MG63 (cell line): ENCODE measurements around the gene NPBWR2. TPM values are rescaled to one million over a fixed set of nuclear protein-coding genes. Genes with fewer than 3 reads are reported as not detected.
A peak's percentile ranks its signal among the peaks of the same experiment; 100 is the strongest.

Experiments used
- DNase-seq: peaks from one replicate; pipeline ENCODE4 v3.0.0-alpha.2; 2020
- H3K27me3 ChIP-seq: fragments of 250-450 bp; sonication (Bioruptor Pico); 2 replicates; pipeline ENCODE4 v1.5.1; 2020; ENCODE audit warnings: mild to moderate bottlenecking, moderate library complexity
- H3K36me3 ChIP-seq: fragments of 250-450 bp; sonication (Bioruptor Pico); 2 replicates; pipeline ENCODE4 v1.5.1; 2020; ENCODE audit warnings: mild to moderate bottlenecking, moderate library complexity
- H3K4me3 ChIP-seq: fragments of 250-450 bp; sonication (Bioruptor Pico); 2 replicates; pipeline ENCODE4 v1.5.1; 2020; ENCODE audit warnings: mild to moderate bottlenecking, moderate library complexity
- H3K9me3 ChIP-seq: fragments of 250-450 bp; sonication (Bioruptor Pico); 2 replicates; pipeline ENCODE4 v1.5.1; 2020; ENCODE audit warnings: mild to moderate bottlenecking, moderate library complexity
- total RNA-seq: library from RNA; depleted of rRNA; stranded (reverse); fragments of >200 nt; shearing (Covaris generic); gene quantifications from 2 replicates; pipeline ENCODE4 v1.2.3, GENCODE V29; 2014; ENCODE audit warnings: low replicate concordance

Gene NPBWR2
- total RNA-seq, 1 experiment from 2014 or later = not detected

DNA sequence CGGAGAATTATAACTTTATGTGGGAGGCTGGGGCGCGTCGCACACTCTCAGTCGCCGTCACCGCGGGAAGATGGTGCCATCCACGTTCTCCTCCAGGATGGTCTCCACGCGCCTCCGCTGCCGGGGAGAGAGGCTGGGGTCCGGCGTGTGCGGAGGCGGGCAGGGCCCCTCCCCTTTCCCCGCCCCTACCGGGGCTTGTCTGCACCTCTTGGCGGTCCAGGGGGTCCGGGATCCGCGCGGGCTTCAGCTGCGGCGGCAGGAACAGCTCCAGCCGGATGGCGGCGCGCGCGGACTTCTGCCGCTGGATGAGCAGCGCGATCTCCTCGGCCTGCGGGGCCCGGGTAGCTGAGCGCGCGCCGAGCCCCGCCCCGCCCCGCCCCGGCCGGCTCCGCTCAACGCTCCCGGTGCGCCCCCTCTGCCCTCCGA lies 24.0 kb downstream of the NPBWR2 start:
- Histone ChIP-seq H3K9me3 (no peaks in the 10 kb centered on the region), H3K27me3 (no peaks in the 10 kb centered on the region), H3K4me3 (peak overlapping the region; percentile 52), H3K36me3 (no peaks in the 10 kb centered on the region)
- DNase-seq = peak; percentile 89

GRCh38 chr20:64082820-64083377 lies 24.5 kb downstream of the NPBWR2 start:
- no peaks in the 10 kb centered on the region for H3K36me3 ChIP-seq
- no peaks in the 10 kb centered on the region for H3K9me3 ChIP-seq
- no peaks in the 10 kb centered on the region for H3K27me3 ChIP-seq
- peak; percentile 45 for DNase-seq
- H3K4me3 ChIP-seq = peak overlapping the region; percentile 52

DNA sequence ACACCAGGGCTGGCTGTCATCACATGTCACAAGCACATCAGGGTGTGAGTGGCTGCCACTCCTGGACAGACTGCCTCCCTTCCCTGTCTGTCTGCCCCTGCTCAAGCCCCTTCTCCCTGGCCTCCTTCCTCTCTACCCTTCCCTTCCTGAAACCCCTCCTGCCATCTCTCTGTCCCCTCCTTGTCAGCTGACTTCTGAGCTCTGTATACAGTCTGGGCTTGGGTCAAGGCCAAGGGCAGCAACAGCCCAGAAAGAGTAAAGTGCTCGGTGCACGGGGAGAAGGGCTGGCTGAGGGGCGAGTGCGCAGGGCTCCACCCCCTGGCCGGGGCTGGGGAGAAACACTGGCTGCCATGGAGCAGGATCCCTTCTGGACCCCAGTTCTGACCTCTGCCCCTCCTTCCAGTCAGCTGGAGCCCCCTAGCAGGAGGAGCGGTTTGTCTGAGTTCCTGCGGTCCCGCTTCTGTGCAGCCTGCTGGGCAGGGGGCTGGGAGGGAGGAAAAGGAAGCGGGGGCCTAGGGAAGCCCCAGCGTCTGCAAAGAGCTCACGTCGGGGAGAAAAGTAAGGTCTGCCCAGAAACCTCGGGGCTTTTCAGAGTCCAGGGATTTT lies 25.1 kb downstream of the NPBWR2 start:
- Histone ChIP-seq H3K36me3 (no peaks in the 10 kb centered on the region; the same call in 1 of the 2 replicates), H3K9me3 (no peaks in the 10 kb centered on the region), H3K27me3 (no peaks in the 10 kb centered on the region), H3K4me3 (no peak overlapping the region)
- no peak for DNase-seq

- no peaks in the 10 kb centered on the region; the same call in 1 of the 2 replicates for H3K36me3 ChIP-seq
- DNase-seq = no peak
- H3K4me3 ChIP-seq = no peak overlapping the region
- no peaks in the 10 kb centered on the region for H3K9me3 ChIP-seq
- no peaks in the 10 kb centered on the region for H3K27me3 ChIP-seq
These were observed 25.8 kb downstream of the NPBWR2 start for GRCh38 chr20:64081624-64081964.

GRCh38 chr20:64080813-64081623 lies 26.3 kb downstream of the NPBWR2 start:
- Histone ChIP-seq H3K9me3 (no peaks in the 10 kb centered on the region), H3K36me3 (peaks cover 5% of the 10 kb centered on the region), H3K4me3 (no peak overlapping the region), H3K27me3 (no peaks in the 10 kb centered on the region)
- DNase-seq = no peak

GRCh38 chr20:64080013-64080812 lies 27.2 kb downstream of the NPBWR2 start, which contains the start of gene OPRL1:
OPRL1 (plus strand) TSS chr20:64080082; CDS start chr20:64092721, 12,639 bp downstream.
- no peak for DNase-seq
- Histone ChIP-seq H3K9me3 (no peaks in the 10 kb centered on the region), H3K27me3 (no peaks in the 10 kb centered on the region), H3K4me3 (peak within 1 kb of the TSS; percentile 94), H3K36me3 (peaks cover 6% of the 10 kb centered on the region)

- Histone ChIP-seq H3K4me3 (peak within 1 kb of the TSS; percentile 94), H3K9me3 (no peaks in the 10 kb centered on the region), H3K27me3 (no peaks in the 10 kb centered on the region), H3K36me3 (peaks cover 6% of the 10 kb centered on the region)
- peak; percentile 85 for DNase-seq
These were observed 27.9 kb downstream of the NPBWR2 start, which contains the start of gene RGS19 for GRCh38 chr20:64079273-64080012. RGS19 (minus strand) TSS chr20:64079518; CDS start chr20:64076886, 2,632 bp downstream.

DNA sequence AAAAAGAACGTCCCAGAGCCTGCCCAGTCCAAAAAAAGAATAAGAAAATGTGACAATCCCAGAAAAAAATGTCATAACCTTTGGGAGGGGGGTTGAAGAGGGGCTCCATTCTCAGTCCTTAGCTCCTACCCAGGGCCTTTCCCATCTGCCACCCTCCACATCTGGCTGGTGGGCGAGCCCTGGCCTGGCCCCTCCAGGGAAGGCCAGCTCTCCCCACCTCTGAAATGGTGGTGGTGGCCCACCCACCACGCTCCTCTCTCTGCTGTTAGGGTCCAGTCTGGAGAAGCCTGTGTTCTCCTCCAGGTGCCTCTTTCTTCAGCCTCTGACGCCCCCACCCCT lies 28.5 kb downstream of the NPBWR2 start:
- peaks cover 10% of the 10 kb centered on the region for H3K36me3 ChIP-seq
- H3K4me3 ChIP-seq = peak overlapping the region; percentile 94
- no peaks in the 10 kb centered on the region for H3K27me3 ChIP-seq
- H3K9me3 ChIP-seq = no peaks in the 10 kb centered on the region
- DNase-seq = no peak

DNA sequence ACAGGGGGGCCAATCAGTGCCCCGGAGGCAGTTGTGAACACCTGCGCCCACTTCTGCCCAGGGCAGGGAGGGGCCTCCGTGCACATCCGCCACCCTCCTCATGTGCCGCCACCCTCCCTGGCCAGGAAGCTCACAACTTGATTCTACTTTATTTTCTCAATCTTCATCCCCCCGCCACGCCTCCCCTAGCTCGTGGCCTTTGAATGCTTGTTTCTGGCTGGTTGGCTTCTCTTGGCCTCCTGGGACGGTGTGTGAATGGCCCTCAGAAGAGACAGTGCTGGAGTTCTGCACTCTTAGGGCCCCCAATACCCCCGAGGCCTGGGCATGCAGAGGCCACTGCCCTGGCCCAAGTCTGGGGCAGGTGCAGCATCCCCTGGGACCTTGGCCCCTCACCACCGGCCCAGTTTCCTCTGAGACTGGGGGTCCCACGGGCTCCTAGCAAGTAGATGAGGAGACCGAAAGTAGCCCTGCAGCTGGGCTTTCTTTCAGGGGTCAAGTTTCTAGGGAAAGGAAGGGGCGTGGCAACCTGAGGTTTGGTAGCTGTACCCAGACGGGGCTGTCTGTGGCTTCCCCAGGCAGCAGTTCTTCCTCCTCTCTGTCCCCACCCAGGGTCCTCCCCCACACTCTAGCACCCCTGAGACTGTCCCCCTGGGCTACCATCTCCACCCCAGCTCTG lies 29.4 kb downstream of the NPBWR2 start:
- no peaks in the 10 kb centered on the region for H3K27me3 ChIP-seq
- peak overlapping the region; percentile 94; the same call in 1 of the 2 replicates for H3K4me3 ChIP-seq
- no peak for DNase-seq

GRCh38 chr20:64077541-64077875 lies 29.9 kb downstream of the NPBWR2 start:
- Histone ChIP-seq H3K4me3 (no peak overlapping the region), H3K27me3 (no peaks in the 10 kb centered on the region), H3K36me3 (peaks cover 16% of the 10 kb centered on the region), H3K9me3 (no peaks in the 10 kb centered on the region)
- no peak for DNase-seq

More for the DNA sequence above, 29.4 kb downstream of the NPBWR2 start:
- Histone ChIP-seq H3K36me3 (peaks cover 16% of the 10 kb centered on the region), H3K9me3 (no peaks in the 10 kb centered on the region)

- Histone ChIP-seq H3K4me3 (no peak overlapping the region), H3K27me3 (no peaks in the 10 kb centered on the region), H3K9me3 (no peaks in the 10 kb centered on the region), H3K36me3 (peaks cover 19% of the 10 kb centered on the region)
- no peak for DNase-seq
These were observed 30.3 kb downstream of the NPBWR2 start for GRCh38 chr20:64077094-64077493.

- H3K4me3 ChIP-seq = no peak overlapping the region
- H3K27me3 ChIP-seq = no peaks in the 10 kb centered on the region
- H3K9me3 ChIP-seq = no peaks in the 10 kb centered on the region
- DNase-seq = no peak
- peaks cover 19% of the 10 kb centered on the region for H3K36me3 ChIP-seq
These were observed 31.0 kb downstream of the NPBWR2 start for GRCh38 chr20:64076061-64076997.

DNA sequence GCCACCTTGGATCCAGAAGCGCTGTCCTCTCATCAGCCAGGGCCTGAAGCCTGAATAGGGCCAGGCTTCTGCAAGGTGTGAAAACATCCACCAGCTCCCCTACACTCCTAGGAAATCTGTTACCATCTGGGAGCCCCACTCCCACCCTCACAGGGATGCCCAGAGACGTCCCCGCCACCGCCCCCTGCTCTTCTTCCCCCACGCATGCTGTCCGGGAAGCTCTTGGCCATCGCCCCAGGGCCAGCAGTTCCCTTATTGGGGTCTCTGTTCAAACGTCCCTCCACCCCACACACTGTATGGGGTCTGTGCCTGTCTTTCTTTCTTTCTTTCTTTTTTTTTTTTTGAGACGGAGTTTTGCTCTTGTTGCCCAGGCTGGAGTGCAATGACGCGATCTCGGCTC lies 31.8 kb downstream of the NPBWR2 start:
- H3K4me3 ChIP-seq = no peak overlapping the region
- H3K27me3 ChIP-seq = no peaks in the 10 kb centered on the region
- H3K36me3 ChIP-seq = peaks cover 19% of the 10 kb centered on the region
- no peak for DNase-seq
- no peaks in the 10 kb centered on the region for H3K9me3 ChIP-seq

- Histone ChIP-seq H3K27me3 (no peaks in the 10 kb centered on the region), H3K36me3 (peaks cover 19% of the 10 kb centered on the region), H3K9me3 (no peaks in the 10 kb centered on the region), H3K4me3 (no peak overlapping the region)
- DNase-seq = no peak
These were observed 32.4 kb downstream of the NPBWR2 start for GRCh38 chr20:64074963-64075362.
